H1 (cell line): ENCODE measurements around the gene FAM13C.

Source experiments
- BRCA1 ChIP-seq: IDR thresholded peaks from 2 replicates; pipeline ENCODE4 v1.6.1; 2012; ENCODE audit warnings: low read depth, low read length, improper control_type of control experiment
- SP2 ChIP-seq: IDR thresholded peaks from 2 replicates; pipeline ENCODE4 v1.6.1; 2012; ENCODE audit warnings: mild to moderate bottlenecking, low read length, inconsistent platforms
- YY1 ChIP-seq: IDR thresholded peaks from 2 replicates; pipeline ENCODE4 v1.6.1; 2011; ENCODE audit warnings: low read depth, mild to moderate bottlenecking, low read length

DNA sequence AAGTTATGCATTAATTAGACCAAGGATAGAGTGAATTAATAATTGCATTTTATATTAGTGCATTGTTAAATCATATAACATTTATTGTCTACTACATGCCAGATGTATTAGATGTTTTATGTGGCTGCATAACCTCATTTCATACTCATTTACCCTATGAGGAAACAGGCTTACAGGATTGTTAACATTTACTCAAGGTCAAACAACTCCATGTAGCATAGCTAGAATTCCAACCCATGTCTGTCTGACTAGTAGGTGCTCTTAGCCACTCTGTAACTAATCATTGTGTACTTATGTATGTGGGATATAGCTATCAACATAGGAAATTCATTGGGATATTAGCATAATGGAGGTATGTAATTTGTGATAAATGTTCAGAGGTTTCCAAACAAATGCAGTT, 139.6 kb downstream of the FAM13C start:
- TF ChIP-seq BRCA1 (no peak), YY1 (no peak), SP2 (no peak)
